HG03521 (cell line): ENCODE data around the gene DES.
"Not testable (repeated sequence)": the region's sequence is repeated elsewhere in the genome, so short reads cannot be mapped to it uniquely, and the experiment has no call there.

Experiments
- ATAC-seq: cut with Tn5 transposase; IDR thresholded peaks from one replicate; pipeline ENCODE4 v1.9.1; 2021; ENCODE audit warnings: mild to moderate bottlenecking, moderate library complexity; ENCODE audit not compliant: unreplicated experiment

DES gene

DNA sequence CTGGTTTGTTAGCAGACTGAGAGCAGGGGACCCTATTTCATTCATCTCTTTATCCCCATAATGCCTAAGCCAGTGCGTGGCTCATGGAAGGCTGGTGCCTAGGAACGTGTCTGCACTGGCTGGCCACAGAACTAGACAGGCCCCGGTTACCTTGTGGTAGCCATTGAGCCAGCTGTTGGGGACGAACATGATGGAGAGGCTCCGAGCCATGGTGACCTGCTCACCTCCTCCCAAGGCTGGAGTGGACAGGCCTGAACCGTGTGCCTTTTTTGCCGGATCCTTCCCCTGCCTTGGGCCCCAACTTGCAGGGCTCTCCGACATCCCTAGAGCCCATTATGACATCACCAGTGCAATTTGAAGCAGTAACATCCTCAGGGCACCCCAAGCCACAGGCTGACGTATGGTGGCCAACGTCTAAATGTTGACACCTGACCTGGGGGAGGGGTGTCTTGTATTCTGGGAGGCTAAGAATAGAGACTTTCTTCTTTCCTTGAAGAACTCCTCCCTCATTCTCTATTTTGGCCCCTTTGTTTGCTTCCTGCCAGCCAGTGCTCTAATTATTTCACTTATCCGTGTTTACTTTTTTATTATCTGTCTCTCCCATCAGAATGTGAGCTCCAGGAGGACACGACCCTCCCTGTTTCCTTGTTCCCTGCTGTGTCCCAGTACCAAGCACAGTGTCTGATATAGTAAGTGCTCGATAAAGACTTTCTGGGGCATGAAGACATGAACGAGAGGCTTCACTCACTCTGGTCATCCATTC, 18.3 kb upstream of the DES start:
- no peak for ATAC-seq

DNA sequence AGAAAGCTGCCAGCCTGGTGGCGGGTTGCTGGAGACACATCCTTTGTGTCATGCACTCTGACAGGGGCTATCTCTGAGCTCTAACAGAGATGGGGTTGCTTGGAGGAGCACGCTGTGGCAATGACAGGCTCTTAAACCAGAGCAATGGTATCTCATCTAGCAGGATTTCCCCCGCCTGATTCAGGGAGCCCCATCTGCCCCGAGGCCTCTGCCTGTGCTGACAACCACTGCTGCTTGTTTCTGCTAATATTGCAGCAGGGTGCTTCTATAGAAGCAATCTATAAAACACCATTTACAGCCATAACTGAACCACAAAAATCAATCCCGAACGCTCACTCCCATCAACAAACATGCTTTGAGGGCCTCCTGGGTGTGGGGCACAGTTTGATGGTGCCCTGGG, 17.6 kb upstream of the DES start:
- no peak for ATAC-seq

DNA sequence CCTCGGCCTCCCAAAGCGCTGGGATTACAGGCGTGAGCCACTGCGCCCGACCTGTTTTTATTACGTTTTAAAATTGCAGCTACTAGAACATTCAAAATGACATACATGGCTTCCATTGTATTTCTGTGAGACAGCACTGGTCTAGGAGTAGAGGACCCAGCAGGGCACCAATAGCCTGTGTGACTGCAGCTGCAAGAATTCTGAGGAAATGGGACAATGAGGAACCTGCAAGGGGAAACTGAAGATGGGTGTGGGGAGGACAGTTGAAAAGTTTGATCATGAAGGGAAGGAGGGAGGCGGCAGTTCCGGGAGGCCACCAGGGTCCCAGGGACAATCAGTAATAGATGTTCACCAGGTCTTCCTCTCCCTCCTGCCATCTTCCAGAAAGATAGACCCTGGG, 16.6 kb upstream of the DES start:
- no peak for ATAC-seq

- ATAC-seq = no peak
Observed at GRCh38 chr2:219402665-219403515, 15.3 kb upstream of the DES start.

GRCh38 chr2:219403861-219404260, 14.3 kb upstream of the DES start:
- no peak for ATAC-seq

- no peak for ATAC-seq
Observed at GRCh38 chr2:219404291-219404910, 13.8 kb upstream of the DES start.

DNA sequence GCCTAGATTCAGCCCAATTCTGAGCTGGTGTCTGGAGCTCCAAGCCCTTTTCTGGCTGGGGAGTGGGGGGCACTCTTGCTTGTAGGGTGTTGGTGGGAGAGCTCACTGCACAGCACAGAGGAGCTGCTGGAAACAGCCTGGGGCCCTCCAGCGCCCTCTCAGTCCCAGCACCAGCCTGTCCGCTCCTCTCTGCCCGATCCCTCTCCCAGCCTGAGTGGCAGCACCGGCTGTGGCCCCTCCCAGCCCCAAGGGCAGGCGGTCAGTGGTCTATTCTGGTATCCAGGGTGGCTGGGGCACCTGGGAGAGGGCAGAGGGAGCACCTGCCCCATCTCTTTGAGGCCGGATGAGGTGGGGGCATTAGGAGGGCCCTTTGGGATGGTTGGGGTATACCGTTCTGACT, 13.2 kb upstream of the DES start:
- no peak for ATAC-seq

GRCh38 chr2:219405451-219405850, 12.7 kb upstream of the DES start:
- no peak for ATAC-seq

DNA sequence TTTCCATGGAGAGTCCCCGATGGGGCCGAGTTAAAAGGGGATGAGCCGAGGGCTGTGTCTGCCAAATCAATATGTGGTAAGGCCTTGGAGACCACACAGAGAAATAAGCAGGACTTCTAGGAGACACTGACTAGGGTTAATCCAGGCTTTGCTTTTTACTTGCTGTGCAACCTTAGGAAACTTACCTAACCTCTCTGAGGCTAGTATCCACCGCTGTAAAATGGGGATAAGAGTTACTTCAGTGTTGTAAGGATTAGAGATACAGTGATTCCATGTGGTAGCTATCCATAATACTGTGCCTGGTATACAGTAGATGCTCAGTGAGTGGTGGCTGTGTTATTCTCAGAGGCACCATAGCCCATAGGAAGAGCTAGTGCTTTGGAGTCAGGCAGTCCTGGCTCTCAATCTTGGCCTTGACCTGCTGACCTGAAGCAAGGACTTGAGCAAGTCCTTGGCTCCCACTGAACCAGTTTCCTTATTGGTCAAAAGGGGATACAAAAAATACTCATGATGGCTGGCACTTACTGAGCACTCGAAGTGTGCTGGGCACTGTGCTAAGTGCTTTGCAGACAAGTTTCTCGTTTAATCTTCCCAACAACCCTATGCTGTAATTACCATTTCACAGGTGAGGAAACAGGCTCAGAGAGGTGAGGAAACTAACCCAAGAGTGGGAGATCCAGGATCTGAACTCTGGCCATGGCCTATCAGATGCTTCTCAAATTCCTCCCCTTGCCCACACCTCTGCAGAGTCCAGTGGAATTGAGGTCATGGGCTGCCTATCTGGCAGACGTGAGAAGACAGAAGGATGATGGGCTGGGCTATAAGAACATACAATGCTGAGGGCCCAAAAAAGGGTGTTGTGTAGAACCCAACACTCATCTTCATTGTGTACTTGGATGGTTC, 12.0 kb upstream of the DES start:
- ATAC-seq = no peak

GRCh38 chr2:219406861-219407230, 11.3 kb upstream of the DES start:
- ATAC-seq = no peak

- ATAC-seq = not testable (repeated sequence)
Observed at GRCh38 chr2:219407343-219407742, 10.8 kb upstream of the DES start.

- ATAC-seq = no peak
Observed at GRCh38 chr2:219408204-219408603, 10.0 kb upstream of the DES start.

DNA sequence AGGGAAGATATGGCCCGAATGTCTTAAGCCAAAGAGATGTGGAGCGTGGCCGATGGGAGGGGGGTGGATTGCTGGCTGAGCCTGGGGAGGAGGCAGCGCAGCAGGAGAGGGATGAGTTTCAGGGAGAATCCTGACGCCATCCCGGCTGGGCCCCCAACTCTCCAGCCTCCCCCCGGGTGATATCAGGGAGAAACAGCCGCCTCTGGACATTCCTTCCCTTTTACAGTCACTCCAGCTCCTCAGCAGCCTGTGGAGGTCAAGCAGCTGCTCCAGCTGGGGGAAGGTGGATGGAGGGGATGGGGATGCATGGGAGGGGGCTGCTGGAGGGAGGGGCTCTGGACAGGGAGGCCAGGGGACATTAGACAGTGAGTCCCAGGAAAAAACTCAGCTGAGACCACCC, 9.5 kb upstream of the DES start:
- no peak for ATAC-seq

- ATAC-seq = no peak
Observed at GRCh38 chr2:219409619-219410018, 8.6 kb upstream of the DES start.

DNA sequence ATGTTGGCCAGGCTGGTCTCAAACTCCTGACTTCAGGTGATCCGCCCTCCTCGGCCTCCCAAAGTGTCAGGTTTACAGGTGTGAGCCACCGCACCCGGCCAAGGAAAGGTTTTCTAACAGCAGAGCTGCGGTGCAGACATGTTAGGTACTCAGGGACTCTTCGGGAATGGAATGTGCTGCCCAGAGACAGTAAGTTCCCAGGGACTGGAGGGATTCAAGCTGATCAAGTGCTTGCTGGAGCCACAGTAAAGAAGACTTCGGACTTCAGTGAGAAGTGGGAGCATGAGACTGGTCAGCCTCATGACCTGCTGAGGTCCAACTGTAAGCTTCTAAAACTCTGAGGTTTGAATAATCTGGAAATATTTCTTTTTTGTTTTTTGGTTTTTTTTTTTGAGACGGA, 7.8 kb upstream of the DES start:
- no peak for ATAC-seq

DNA sequence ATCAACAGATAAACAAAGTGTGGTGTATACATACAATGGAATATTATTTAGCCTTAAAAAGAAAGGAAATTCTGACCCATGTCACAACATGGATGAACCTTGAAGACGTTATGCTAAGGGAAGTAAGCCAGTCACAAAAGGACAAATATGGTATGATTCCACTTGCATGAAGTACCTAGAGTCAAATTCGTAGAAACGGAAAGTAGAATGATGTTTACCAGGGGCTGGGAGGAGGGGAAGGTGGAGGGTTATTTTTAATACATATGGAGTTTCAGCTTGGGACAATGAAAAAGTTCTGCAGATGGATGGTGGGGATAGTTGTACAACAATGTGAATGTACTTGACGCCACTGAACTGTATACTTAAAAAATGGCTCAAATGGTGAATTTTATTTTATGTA, 3.3 kb upstream of the DES start:
- no peak for ATAC-seq

DNA sequence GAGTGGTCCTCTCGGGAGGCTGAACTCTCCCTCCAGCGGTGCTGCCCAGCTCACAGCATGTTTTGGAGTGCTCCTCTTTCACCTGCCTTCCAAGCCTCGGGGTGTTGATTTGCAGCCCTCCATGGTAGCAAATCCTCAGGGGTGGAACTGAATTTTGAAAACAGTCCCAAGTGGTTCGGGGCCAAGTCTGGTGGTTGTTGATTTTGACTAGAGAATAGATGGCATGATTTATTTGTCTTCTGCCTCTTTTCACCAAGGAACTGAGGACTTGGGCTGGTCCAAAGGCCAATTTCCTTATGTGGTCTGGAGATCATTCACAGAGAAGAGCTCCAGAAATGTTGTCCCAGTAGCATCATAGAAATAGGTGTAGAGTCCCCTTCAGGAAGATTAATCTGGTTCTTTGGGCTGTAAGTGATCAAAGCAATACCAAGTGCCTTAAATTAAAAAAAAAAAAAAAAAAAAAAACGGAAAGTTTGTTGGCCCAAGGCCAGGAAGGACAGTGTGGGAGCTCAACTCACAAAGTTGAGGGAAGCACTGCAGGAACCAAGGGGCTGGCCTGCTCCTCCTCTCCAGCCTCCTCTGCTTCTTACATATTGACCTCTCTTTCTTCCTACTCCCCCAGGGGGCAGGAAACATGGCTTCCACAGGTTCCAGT, 2.5 kb upstream of the DES start:
- ATAC-seq = no peak

GRCh38 chr2:219416235-219416602, 2.0 kb upstream of the DES start:
- no peak for ATAC-seq

GRCh38 chr2:219416938-219417337, 1.2 kb upstream of the DES start:
- ATAC-seq = no peak

DNA sequence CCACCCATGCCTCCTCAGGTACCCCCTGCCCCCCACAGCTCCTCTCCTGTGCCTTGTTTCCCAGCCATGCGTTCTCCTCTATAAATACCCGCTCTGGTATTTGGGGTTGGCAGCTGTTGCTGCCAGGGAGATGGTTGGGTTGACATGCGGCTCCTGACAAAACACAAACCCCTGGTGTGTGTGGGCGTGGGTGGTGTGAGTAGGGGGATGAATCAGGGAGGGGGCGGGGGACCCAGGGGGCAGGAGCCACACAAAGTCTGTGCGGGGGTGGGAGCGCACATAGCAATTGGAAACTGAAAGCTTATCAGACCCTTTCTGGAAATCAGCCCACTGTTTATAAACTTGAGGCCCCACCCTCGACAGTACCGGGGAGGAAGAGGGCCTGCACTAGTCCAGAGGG, 803 bp upstream of the DES start:
- ATAC-seq = no peak

- ATAC-seq = no peak
Observed at GRCh38 chr2:219419012-219419324, 791 bp downstream of the DES start.
